Body of pancreas (tissue), 4 donors: ENCODE data around the gene DHCR7.

Experiments used
- POLR2A ChIP-seq, 3 donors: fragments of 450-650 bp; IDR thresholded peaks; one replicate each; pipeline ENCODE4 v1.6.1; 2016; ENCODE audit warnings: antibody characterized with exemption in 3 of 3, mild to moderate bottlenecking in 2 of 3
- TF ChIP-seq, protein P1 (sequence below), 7 experiments: fragments of 450-650 bp in 4 of 7; fragments of 200-600 bp in 3 of 7; sonication (generic) in 3 of 7; IDR thresholded peaks; one replicate each; pipeline ENCODE4 v1.5.1; 2016 to 2019; ENCODE audit warnings: antibody characterized with exemption in 7 of 7

DNA sequence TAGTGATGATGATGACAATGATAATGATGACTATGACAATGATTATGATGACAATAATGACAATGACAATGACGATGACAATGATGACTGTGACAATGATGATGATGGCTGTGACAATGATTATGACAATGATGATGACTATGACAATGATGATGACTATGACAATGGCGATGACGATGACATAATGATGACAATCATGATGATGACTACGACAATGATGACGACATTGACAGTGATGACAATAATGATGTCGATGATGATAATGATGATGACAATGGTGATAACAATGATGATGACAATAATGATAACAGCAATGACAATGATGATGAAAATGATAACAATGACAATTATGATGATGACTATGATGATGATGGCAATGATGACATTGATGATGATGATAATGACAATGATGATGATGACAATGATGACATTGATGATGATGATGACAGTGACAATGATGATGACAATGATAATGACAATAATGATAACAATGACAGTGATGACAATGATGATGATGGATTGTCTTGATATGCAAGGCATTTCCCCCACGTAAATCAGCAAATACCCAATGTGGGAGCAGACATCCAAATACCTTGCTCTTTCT, 37.7 kb downstream of the DHCR7 start:
- TF ChIP-seq, protein P1, sequence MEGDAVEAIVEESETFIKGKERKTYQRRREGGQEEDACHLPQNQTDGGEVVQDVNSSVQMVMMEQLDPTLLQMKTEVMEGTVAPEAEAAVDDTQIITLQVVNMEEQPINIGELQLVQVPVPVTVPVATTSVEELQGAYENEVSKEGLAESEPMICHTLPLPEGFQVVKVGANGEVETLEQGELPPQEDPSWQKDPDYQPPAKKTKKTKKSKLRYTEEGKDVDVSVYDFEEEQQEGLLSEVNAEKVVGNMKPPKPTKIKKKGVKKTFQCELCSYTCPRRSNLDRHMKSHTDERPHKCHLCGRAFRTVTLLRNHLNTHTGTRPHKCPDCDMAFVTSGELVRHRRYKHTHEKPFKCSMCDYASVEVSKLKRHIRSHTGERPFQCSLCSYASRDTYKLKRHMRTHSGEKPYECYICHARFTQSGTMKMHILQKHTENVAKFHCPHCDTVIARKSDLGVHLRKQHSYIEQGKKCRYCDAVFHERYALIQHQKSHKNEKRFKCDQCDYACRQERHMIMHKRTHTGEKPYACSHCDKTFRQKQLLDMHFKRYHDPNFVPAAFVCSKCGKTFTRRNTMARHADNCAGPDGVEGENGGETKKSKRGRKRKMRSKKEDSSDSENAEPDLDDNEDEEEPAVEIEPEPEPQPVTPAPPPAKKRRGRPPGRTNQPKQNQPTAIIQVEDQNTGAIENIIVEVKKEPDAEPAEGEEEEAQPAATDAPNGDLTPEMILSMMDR (IDR thresholded peaks at IDR 0.05) = no peak
- no peak for TF ChIP-seq POLR2A (IDR thresholded peaks at IDR 0.05)
